Inflammatory macrophage treated with lipopolysaccharide for 1 hour (primary cell): ENCODE results near the gene GPRASP3.
"Not testable (repeated sequence)": the region's sequence is repeated elsewhere in the genome, so short reads cannot be mapped to it uniquely, and the experiment has no call there.

Experiments used
- DNase-seq, 2 donors: peaks; one replicate each; pipeline ENCODE4 v3.0.0-alpha.2; 2020 to 2022

GPRASP3 gene, protein sequence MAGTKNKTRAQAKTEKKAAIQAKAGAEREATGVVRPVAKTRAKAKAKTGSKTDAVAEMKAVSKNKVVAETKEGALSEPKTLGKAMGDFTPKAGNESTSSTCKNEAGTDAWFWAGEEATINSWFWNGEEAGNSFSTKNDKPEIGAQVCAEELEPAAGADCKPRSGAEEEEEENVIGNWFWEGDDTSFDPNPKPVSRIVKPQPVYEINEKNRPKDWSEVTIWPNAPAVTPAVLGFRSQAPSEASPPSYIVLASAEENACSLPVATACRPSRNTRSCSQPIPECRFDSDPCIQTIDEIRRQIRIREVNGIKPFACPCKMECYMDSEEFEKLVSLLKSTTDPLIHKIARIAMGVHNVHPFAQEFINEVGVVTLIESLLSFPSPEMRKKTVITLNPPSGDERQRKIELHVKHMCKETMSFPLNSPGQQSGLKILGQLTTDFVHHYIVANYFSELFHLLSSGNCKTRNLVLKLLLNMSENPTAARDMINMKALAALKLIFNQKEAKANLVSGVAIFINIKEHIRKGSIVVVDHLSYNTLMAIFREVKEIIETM

DNA sequence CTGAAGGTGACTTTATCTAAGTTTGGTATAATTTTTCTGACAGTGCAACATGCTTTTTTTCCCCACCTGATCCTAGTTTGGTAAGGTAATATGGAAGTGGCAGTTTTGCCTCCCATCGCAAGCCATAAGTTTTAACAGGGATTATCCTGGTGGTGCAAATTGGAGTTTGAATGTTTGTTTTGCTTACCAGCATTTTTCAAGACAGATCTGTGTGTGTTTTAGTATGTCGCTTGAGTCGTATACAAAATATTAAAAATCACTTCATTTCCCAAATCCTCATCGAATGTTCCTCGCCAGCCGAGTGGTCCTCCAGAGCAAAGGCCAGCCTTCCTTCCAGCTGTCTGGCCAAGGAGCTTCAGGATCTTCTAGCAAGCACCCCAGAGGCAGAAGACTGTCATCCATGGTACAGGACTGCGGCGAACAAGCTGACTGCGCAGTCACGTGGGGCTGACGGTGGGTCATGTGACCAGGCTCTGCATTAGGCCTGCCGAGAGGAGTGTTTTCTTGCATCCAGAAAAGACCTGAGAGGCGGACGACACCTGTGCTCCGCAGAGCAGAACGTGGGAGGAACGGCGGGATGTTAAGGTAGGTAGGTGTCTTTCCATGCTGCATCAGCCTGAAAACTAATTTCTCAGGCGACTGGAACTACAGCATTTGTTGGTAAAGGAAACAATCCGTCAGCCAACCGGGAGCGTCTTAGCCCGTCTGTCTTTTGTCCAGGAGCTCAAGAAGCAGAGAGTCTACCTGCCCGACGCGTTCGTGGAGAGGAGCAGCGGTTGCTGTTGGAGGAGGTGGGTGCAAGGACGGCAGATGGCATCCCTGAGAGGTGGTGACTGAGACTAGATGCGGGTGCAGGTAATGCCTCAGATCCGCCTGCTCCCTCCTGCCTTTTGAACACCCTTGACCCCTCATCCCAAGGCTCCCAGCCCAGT, at the start of gene GPRASP3:
Gene GPRASP3, plus strand, starts transcription at position 507 of the 932 bp plus-strand sequence. CDS start 28,253 bp downstream, outside the sequence.
- DNase-seq: peak; percentile 6 to 8

GRCh38 chrX:102672856-102673255, 47.7 kb upstream of the GPRASP3 start:
- DNase-seq: no peak

- DNase-seq: not testable (repeated sequence)
Observed at GRCh38 chrX:102677479-102677878, 43.1 kb upstream of the GPRASP3 start.

DNA sequence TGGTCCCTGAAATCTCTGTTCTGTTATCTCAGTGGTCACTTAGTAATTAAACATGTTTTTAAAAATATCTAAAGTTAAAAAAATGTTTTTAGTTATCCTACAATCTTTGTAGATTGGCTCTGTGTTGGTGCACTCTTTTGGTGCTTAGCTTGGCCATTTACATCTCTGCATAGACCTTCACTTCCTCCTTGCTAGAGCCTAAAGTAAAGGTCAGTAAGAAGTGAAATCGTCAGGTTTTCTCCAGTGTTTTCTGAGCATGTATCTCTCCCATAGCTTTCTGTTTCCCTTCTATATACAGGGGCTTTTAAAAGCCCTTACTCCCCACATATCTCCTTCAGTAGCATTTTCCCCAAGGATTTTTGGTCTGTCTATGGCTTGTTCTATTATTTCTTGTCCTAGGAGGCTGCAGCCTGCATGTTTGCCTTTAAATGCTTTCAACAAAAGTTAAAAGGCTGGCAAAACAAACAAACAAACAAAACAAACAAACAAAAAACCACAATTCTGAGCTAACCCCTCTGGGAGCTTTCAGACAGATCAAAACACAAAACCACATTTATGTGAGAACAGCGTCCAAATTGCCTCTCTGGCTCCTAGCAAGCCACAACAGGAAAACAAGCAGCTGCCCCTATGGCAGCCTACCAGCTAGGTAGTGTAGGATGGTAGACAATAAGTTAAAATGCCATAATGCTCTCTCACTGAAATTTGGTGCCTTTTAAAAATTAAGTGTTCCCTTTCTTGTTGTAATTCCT, 35.6 kb upstream of the GPRASP3 start:
- DNase-seq: no peak

- DNase-seq: no peak
Observed at GRCh38 chrX:102694749-102695148, 25.8 kb upstream of the GPRASP3 start.

GRCh38 chrX:102696306-102696705, 24.2 kb upstream of the GPRASP3 start:
- DNase-seq: no peak

DNA sequence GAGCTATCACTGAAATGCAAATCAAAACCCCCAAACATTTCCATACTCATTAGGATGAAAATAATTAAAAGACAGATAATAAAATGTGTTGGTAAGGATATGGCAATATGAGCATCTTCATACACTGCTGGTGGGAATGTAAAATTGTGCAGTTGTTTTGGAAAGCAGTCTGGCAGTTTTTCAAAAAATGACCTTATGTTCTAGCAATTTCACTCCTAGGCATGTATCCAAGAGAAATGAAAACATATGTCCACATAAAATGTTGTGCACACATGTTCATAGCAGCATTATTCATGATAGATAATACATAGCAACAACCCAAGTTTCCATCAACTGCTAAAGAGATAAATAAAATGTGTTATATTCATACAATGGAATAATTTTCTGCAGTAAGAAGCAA, 23.0 kb upstream of the GPRASP3 start:
- no peak for DNase-seq

- DNase-seq: no peak
Observed at GRCh38 chrX:102708900-102709299, 11.6 kb upstream of the GPRASP3 start.

- no peak for DNase-seq
Observed at GRCh38 chrX:102711872-102712215, 8.7 kb upstream of the GPRASP3 start.

DNA sequence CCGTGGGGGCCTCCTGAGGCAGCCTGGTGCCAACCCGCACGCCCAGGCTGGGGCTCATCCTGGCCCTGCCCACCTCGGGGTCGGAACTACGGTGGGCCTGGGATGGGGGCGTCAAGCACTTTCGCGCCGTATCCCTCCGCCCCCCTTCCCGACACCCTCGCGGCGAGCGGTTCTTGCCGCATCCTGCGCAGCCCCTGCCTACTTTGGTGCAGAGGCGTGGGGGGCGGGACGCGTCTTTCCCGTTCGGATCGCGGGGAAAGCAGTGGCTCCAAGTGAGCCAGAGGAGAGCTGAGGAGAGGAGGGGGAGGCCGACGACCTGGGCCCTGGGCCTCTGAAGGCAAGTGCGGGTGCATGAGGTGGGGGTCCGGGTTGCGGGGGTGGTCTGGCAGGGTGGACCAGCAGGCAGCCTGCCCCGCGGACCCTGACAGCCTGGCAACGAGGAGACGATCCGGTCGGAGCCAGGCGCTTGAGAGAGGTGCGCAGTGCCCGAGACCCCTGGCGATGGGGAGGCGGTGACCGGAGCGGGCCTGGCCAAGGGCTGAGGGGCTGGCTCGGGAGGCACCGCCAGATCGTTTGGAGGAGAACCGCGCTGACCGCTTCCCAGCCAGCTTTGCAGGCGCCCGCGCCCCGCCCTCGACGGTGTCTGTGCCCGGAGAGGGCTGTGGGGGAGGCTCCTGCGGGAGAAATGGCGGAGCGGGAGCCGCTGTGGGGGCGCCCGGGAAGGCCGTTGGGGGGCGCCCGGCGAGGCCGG, 8.2 kb upstream of the GPRASP3 start, which contains the start of gene GPRASP2:
Gene GPRASP2, plus strand, starts transcription at position 233 of the 751 bp plus-strand sequence. CDS start 2,422 bp downstream, outside the sequence.
- DNase-seq: no peak

GRCh38 chrX:102712981-102713625, 7.4 kb upstream of the GPRASP3 start:
- peak in 1 of 2 donors; percentile 4 for DNase-seq

DNA sequence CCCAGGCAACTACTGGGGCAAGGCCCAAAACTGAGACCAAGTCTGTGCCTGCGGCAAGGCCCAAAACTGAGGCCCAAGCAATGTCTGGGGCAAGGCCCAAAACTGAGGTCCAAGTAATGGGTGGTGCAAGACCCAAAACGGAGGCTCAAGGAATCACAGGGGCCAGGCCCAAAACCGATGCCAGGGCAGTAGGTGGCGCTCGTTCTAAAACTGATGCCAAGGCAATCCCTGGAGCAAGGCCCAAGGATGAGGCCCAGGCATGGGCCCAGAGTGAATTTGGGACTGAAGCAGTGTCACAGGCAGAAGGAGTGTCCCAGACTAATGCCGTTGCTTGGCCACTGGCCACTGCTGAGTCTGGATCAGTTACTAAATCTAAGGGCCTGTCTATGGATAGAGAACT, 5.5 kb upstream of the GPRASP3 start:
- DNase-seq: no peak

GRCh38 chrX:102715967-102716366, 4.6 kb upstream of the GPRASP3 start:
- DNase-seq: no peak

DNA sequence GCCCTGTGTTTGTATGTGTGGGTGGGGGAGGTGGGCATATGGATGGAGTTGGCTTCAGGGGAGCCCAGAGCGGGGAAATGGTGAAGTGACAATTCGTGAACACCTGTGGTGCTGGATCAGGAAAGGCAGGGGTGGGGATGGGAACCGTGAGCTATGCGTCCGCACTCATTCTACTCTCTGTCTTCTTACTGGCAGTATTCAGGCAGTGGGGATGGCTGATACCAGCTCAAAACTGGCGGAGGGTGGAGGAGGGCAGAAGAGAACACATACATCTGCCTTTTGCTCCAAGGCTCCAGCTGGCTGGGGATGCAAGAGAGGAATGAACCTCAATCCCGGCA, 595 bp downstream of the GPRASP3 start:
- not testable (repeated sequence) for DNase-seq

- DNase-seq: no peak
Observed at GRCh38 chrX:102723456-102723855, 2.9 kb downstream of the GPRASP3 start.

DNA sequence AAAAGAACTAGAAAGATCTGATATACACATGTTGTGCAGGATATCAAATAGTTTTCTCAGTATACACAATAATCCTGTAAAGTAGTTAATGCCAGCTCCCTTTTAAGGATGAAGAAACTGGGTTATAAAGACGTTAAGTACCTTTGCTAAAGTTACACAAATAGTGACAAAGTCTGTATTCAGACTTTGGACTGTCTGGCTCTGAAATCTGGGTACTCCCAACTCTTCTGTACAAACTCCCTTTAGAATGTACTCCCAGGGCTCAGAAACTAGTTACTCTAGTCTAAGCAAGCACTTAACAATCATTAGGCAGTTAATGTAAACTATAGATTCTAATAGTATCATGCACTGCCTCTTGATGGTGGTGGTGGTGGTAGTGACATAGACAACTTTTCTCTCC, 7.2 kb downstream of the GPRASP3 start:
- DNase-seq: no peak

GRCh38 chrX:102728646-102729045, 8.1 kb downstream of the GPRASP3 start:
- no peak for DNase-seq

DNA sequence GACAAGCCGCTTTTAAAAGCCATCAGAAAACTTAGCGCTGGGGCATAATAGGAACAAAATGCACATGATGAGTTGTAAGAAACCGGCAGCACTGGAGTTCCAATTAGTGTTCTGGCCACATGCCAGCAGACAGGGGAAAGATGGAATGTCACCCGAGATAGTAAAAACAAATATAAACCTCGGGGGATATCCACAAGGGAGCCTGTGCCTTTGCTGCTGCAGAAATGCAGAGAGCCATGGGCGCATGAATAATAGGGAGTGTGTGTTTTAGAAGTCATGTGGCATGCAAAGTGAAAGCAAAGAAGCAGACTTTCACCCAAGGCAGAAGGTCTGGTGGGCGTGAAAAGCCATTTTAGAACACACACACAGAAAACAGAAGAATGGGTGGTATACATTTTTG, 19.1 kb downstream of the GPRASP3 start:
- DNase-seq: no peak

DNA sequence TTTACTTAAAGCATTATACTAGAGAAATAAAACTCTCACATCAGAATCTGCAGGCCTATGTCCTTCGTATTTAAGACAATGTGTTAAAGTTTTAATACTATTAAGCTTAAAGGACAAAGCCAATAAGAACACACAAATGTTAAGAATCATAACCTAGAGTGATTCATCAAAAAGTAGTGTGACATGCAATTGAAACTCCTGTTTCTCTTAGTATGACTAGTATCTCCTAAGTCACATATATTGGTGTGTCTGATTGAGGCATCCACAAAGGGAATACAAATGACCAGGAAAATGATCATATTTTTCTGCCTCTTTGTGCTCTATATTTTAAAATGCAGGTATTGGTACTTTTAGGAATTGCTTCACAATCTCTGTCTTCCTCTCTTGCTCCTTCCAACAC, 23.8 kb downstream of the GPRASP3 start:
- DNase-seq: no peak

DNA sequence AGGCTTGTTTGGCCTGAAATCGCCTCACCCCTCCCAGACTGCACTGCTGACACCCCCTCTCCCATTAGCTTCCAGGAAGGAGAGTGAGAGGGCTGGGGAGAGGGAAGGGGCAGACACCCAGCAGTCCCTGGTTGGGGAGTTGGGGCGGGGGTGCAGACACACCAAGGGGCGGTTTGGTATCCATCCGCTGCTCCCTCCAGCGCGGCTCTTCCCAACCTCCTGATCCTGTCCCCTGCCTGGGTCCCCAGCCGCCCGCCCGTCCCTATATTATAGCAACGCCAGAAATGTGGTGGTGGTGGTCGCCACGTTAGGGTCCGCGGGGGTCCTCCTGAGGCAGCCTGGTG, 24.9 kb downstream of the GPRASP3 start:
- no peak for DNase-seq

- DNase-seq: no peak
Observed at GRCh38 chrX:102745857-102746584, 25.5 kb downstream of the GPRASP3 start.
